Hematopoietic multipotent progenitor cell treated with erythropoietin and hydrocortisone succinate and interleukin-3 and kit ligand, for 8 days (in vitro differentiated cells): ENCODE measurements around the gene KLK14.

ENCODE experiments used
- DNase-seq: peaks from one replicate; pipeline ENCODE4 v3.0.0-alpha.2; 2015

KLK14 gene

DNA sequence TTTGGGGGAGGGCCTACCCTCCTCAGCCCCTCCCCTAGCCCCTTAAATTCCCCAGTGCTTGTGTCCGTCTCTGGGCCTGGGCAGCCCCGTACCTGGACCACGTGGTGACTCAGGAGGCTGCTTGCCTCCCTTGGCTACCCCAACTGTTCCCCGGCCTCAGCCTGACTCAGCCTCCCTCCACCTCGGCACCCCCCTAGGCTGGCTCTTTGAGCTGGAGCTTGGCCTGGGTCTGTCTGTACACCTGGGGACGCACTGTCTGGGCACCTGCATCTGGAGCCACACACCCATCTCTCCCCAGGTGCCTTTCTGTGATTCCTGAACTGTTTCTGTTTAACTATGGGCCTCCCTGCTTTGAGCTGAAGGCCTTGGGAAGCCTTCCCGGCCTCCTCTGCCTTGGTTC is 1.8 kb upstream of the KLK14 start:
- no peak for DNase-seq

- DNase-seq = no peak
Measured at GRCh38 chr19:51083783-51084182, 1.1 kb upstream of the KLK14 start.

DNA sequence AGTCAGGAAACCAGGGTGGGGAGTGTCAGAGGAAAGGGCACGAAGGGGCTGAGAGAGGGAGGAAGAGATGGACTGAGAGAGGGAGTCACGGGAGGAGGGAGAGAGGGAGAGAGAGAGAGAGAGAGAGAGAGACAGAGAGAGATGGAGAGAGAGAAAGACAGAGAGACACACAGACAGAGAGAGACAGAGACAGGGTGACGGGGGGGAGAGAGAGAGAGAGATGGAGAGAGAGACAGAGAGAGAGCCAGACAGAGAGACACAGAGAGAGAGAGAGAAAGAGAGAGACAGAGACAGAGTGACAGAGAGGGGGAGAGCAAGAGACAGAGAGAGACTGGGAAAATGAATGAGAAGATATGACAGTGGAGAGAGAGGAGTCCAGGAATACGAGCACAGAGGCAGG is 494 bp upstream of the KLK14 start:
- no peak for DNase-seq

DNA sequence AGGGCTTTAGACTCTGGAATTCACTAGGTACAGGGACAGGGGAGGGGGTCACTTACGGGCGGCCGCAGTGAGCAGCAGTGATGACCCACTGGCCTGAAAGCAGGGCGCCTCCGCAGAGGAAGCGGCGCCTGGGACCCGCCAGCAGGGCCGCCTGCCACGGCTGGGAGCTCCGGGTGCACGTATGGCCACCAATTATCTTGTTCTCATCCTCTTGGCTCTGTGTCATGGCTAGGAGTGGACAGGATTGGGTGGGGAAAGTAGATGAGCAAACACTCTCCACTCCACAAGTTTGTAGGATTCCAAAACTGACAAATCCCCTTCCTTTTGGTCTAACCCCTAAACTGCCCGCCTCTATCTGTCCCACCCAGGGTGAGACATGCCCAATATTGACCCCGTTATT is 1.2 kb downstream of the KLK14 start:
- no peak for DNase-seq

- DNase-seq = no peak
Measured at GRCh38 chr19:51079481-51080110, 3.1 kb downstream of the KLK14 start.

GRCh38 chr19:51078731-51079130 is 4.0 kb downstream of the KLK14 start:
- no peak for DNase-seq

- no peak for DNase-seq
Measured at GRCh38 chr19:51078104-51078503, 4.6 kb downstream of the KLK14 start.

GRCh38 chr19:51076631-51077213 is 6.0 kb downstream of the KLK14 start:
- DNase-seq = no peak

- DNase-seq = no peak
Measured at GRCh38 chr19:51075998-51076397, 6.7 kb downstream of the KLK14 start.

DNA sequence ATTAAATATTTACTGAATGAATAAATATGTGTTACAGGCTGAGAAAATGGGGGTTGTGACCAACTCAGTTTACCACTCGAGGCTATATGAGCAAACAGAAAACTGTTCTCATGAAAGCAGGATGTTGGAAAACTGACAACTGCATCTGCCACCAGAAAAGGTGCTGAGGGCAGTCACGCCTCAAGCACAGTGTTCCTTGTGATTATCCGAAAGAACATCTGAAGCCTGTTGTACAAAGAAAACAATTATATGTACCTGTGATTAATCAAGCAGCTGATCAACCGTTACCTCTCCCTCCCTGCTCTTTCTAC is 11.6 kb downstream of the KLK14 start:
- DNase-seq = no peak

DNA sequence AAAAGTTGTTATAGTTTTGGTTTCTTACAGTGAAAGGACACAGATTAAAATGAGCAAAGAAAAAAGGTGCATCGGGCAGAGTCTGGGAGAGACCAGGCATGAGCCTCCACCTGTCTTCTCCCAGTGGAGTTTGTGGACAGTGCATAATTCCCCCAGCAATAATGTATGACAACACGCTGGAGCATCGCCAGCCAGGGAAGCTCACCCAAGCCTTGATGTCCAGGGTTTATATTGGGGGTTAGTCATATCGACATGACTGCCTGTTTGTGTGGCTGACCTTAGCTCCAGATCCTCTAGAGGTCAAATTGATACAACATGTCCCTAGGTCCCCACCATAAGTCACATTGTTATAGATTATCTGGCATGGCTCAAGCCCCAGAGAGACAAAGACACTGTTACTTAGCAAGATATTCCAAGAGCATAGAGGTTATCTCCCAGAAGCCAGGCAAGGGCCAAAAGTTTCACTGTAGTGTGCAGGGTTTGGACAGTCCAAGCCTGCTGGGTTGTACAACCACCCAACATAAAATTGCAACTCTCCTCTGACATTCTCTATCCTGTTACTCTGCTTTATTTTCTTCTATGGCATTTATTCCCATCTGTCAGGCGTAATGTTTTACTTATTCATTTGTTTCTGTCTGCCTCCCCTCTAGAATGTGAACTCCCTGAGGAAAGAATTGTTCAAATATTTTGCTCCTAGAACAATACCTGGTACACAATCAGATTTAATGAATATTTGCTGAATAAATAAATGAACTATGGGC is 12.2 kb downstream of the KLK14 start:
- DNase-seq = no peak

DNA sequence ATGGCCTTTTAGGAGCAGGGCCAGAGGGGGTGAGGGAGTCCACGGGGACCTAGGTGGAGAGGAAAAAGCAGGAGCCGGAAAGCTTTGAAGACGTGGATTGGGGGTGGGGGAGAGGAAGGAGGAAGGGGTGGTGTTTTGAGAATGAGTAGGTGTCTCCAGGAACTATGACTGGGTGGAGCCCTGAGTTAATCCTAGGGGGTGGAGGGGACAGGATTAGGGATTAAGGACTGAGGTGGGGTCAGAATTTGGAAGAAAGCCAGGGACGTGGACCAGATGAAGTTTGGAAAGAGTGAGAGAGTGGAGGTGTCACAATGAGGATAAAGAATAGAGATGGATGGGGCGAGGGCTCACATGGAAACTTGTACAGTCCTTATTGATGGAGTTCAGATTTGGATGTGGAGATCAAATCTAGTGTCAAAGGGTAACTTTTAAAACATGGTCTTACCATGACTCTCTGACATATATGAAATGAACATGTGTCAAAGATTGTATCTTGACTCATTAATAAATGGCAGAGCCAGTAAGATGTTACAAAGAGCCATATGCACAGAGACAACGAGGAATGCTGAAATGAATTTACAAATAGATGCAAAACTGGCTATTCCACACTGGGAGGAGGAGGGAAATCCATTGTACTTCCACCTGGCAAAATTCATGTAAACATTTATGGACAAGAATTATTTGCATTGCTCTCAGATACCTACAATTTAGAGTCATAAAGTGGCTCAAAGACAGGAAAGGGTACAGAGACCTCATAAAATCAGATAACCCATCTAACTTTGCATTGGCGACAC is 16.1 kb downstream of the KLK14 start:
- DNase-seq = no peak

- DNase-seq = no peak
Measured at GRCh38 chr19:51065221-51065960, 17.3 kb downstream of the KLK14 start.

GRCh38 chr19:51064534-51065220 is 18.0 kb downstream of the KLK14 start, which contains the start of gene KLK13:
TSS of gene KLK13 (minus strand) at chr19:51065092. CDS start at chr19:51065067, 25 bp downstream.
- no peak for DNase-seq

GRCh38 chr19:51063664-51064063 is 19.0 kb downstream of the KLK14 start:
- no peak for DNase-seq

DNA sequence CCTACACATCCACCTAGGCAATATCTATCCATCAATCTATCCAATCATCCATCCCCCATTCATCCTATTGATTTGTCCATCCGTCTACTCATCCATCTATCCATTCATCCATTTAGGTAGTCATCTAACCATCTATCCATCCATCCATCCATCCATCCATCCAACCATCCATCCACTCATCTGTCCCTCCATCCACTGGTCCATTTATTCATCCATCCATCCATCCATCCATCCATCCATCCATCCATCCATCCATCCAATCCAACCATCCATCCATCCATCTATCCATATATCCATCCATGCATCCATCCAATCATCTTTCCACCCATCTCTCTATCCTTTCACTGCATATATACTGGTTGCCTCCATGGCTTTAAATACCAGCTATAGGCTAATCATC is 21.7 kb downstream of the KLK14 start:
- no peak for DNase-seq

DNA sequence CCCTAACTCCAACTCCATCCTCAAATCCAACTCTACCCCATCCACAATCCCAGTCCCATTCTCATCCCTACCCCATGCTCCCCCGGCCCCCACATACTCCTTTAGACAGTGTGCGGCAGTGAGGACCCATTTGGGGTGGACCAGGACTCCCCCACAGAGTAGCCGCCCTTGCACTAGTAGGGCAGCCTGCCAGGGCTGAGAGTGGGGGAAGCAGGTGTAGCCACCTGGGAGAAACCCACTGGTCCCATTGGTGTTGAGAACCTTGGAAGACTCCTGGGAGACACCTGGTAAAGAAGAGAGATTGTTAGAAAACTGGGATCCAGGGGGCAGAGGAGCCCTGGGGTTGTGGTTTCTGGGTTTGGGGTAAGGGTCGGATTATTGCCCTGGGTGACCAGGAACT is 22.4 kb downstream of the KLK14 start:
- no peak for DNase-seq

GRCh38 chr19:51059715-51060114 is 23.0 kb downstream of the KLK14 start:
- no peak for DNase-seq

GRCh38 chr19:51055866-51056265 is 26.8 kb downstream of the KLK14 start:
- no peak for DNase-seq

DNA sequence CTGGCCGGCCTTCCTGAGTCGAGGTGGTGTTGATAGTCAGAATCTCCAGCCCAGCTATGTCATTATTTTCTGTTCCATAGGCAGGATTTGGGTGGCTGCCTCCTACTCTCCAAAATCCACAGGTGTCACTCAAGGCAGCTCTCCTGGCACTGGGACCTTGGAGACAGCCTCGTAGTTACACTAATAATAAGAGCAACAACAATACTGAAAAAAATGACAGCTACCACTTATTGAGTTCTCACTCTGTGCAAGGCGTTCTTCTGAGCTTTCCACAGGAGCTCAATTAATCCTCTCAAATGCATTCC is 35.7 kb downstream of the KLK14 start:
- no peak for DNase-seq

DNA sequence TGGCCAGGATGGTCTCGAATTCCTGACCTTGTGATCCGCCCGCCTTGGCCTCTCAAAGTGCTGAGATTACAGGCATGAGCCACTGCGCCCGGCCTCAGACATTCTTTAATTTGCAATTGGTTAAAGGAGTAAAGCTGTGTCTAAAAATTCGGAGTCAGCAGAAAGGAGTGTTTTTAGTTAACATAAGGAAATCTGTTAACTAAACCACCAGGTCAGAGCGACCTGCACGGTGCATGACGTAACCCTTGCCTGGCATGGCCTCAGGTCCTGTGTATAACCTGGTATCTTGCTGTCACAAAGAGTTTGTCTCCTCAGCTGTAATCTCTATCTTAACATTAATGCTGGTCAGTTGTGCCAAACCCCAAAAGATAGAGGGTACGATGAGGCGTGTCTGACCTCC is 38.4 kb downstream of the KLK14 start:
- no peak for DNase-seq

GRCh38 chr19:51043497-51043896 is 39.2 kb downstream of the KLK14 start:
- no peak for DNase-seq

GRCh38 chr19:51040151-51040550 is 42.5 kb downstream of the KLK14 start:
- no peak for DNase-seq
